IMR-90 (cell line): ENCODE results near the gene CAPSL. TPM values are rescaled to one million over a fixed set of nuclear protein-coding genes. Genes with fewer than 3 reads are reported as not detected.

Source experiments
- ATAC-seq: fragments of 200-7000 bp; cut with Tn5 transposase; 2 replicates; pipeline ENCODE4 v1.9.1; 2020; ENCODE audit warnings: low read depth, mild to moderate bottlenecking, moderate library complexity
- BruUV-seq: library from RNA; stranded (reverse); fragments of 400-500 nt; replicated peaks from 2 replicates; lab custom pipeline; 2021; lab: Mats Ljungman, UMichigan
- CTCF ChIA-PET: fragments of 300-600 bp; formaldehyde crosslinking; extraction: SDS; loops from one replicate; lab custom pipeline; 2021; ENCODE audit warnings: antibody characterized with exemption; lab: Yijun Ruan, JAX
- POLR2A ChIA-PET: fragments of 300-600 bp; sonication (Branson Sonifier 250); formaldehyde crosslinking; loops from one replicate; lab custom pipeline; 2022; ENCODE audit warnings: antibody characterized with exemption; ENCODE audit not compliant: unreplicated experiment; lab: Charles Lee
- DNase-seq: peaks from one replicate; pipeline ENCODE4 v3.0.0; 2013
- H2AFZ ChIP-seq: replicated peaks from 2 replicates; pipeline ENCODE3; 2013; ENCODE audit warnings: low read length, mild to moderate bottlenecking; ENCODE audit not compliant: poor library complexity
- H2AK5ac ChIP-seq: 2 replicates; pipeline ENCODE4 v1.6.1; 2013; ENCODE audit warnings: low read depth, low read length, inconsistent platforms
- H2AK9ac ChIP-seq: replicated peaks from 2 replicates; pipeline ENCODE3; 2013; ENCODE audit warnings: mild to moderate bottlenecking, low read depth, low read length, moderate library complexity; ENCODE audit not compliant: poor library complexity
- H2BK120ac ChIP-seq: 2 replicates; pipeline ENCODE4 v1.6.1; 2013; ENCODE audit warnings: low read depth, low read length, inconsistent platforms
- H2BK15ac ChIP-seq: 3 replicates; pipeline ENCODE4 v1.6.1; 2013; ENCODE audit warnings: low read depth, low read length, inconsistent platforms
- H2BK20ac ChIP-seq: 2 replicates; pipeline ENCODE4 v1.6.1; 2013; ENCODE audit warnings: low read depth, mild to moderate bottlenecking, inconsistent platforms, low read length, moderate library complexity
- H2BK5ac ChIP-seq: 2 replicates; pipeline ENCODE4 v1.6.1; 2013; ENCODE audit warnings: mild to moderate bottlenecking, low read depth, low read length, inconsistent platforms; ENCODE audit not compliant: poor library complexity, severe bottlenecking
- H3K14ac ChIP-seq: replicated peaks from 2 replicates; pipeline ENCODE4 v1.6.1; 2013; ENCODE audit warnings: low read depth, low read length, inconsistent platforms
- H3K18ac ChIP-seq: 2 replicates; pipeline ENCODE4 v1.6.1; 2013; ENCODE audit warnings: low read depth, low read length, control low read depth
- H3K23ac ChIP-seq: 2 replicates; pipeline ENCODE4 v1.6.1; 2013; ENCODE audit warnings: low read depth, low read length, inconsistent platforms
- H3K27ac ChIP-seq: 2 replicates; pipeline ENCODE4 v1.5.1; 2013; ENCODE audit warnings: mild to moderate bottlenecking, control low read depth, low read length; ENCODE audit not compliant: insufficient read depth
- H3K27me3 ChIP-seq: 2 replicates; pipeline ENCODE4 v1.6.1; 2013; ENCODE audit warnings: low read length; ENCODE audit not compliant: control insufficient read depth, insufficient read depth
- H3K36me3 ChIP-seq: 2 replicates; pipeline ENCODE4 v1.6.1; 2013; ENCODE audit warnings: low read length, mixed read lengths; ENCODE audit not compliant: control insufficient read depth, insufficient read depth
- H3K4ac ChIP-seq: 2 replicates; pipeline ENCODE4 v1.6.1; 2013; ENCODE audit warnings: low read depth, low read length, inconsistent platforms
- H3K4me1 ChIP-seq: 2 replicates; pipeline ENCODE4 v1.6.1; 2013; ENCODE audit warnings: low read length, mixed read lengths; ENCODE audit not compliant: control insufficient read depth, insufficient read depth
- H3K4me2 ChIP-seq: 2 replicates; pipeline ENCODE4 v1.6.1; 2013; ENCODE audit warnings: low read depth, mild to moderate bottlenecking, control low read depth, low read length, moderate library complexity
- H3K4me3 ChIP-seq: 2 replicates; pipeline ENCODE4 v1.5.1; 2013; ENCODE audit warnings: low read depth, mild to moderate bottlenecking, control low read depth, low read length, moderate library complexity; ENCODE audit not compliant: insufficient read depth
- H3K56ac ChIP-seq: 2 replicates; pipeline ENCODE4 v1.6.1; 2013; ENCODE audit warnings: low read length, inconsistent platforms; ENCODE audit not compliant: insufficient read depth; ENCODE audit errors: extremely low read depth
- H3K79me1 ChIP-seq, 2 experiments: 2 replicates each; pipeline ENCODE4 v1.6.1; 2013; ENCODE audit warnings: low read length in 2 of 2, inconsistent platforms in 1 of 2, low read depth in 1 of 2
- H3K9ac ChIP-seq: 2 replicates; pipeline ENCODE4 v1.6.1; 2013; ENCODE audit warnings: low read depth, low read length, control low read depth
- H3K9me1 ChIP-seq: 2 replicates; pipeline ENCODE4 v1.6.1; 2013; ENCODE audit warnings: low read length, inconsistent platforms; ENCODE audit not compliant: insufficient read depth
- H3K9me3 ChIP-seq: 2 replicates; pipeline ENCODE4 v1.6.1; 2013; ENCODE audit warnings: low read length; ENCODE audit not compliant: control insufficient read depth, insufficient read depth
- H4K20me1 ChIP-seq: 2 replicates; pipeline ENCODE4 v1.6.1; 2013; ENCODE audit warnings: low read length, inconsistent platforms; ENCODE audit not compliant: insufficient read depth
- H4K5ac ChIP-seq: 2 replicates; pipeline ENCODE4 v1.6.1; 2013; ENCODE audit warnings: mild to moderate bottlenecking, low read depth, low read length, control low read depth
- H4K8ac ChIP-seq, 2 experiments: 2 replicates each; pipeline ENCODE4 v1.6.1; 2013; ENCODE audit warnings: low read depth in 2 of 2, low read length in 2 of 2, control low read depth in 1 of 2, inconsistent platforms in 1 of 2
- H4K91ac ChIP-seq: 2 replicates; pipeline ENCODE4 v1.6.1; 2013; ENCODE audit warnings: low read depth, low read length, inconsistent platforms; ENCODE audit not compliant: insufficient read depth
- BHLHE40 ChIP-seq: fragments of 150-350 bp; IDR thresholded peaks from 2 replicates; pipeline ENCODE4 v1.6.1; 2016; ENCODE audit warnings: mild to moderate bottlenecking, low read depth, low read length
- CEBPB ChIP-seq: IDR thresholded peaks from 2 replicates; pipeline ENCODE4 v1.6.1; 2012; ENCODE audit warnings: low read depth, low read length, improper control_type of control experiment
- CTCF ChIP-seq: conservative IDR thresholded peaks from 2 replicates; pipeline ENCODE4 v1.5.1; 2012; ENCODE audit warnings: mild to moderate bottlenecking, low read depth, low read length, improper control_type of control experiment
- ELK1 ChIP-seq: fragments of 150-350 bp; IDR thresholded peaks from 2 replicates; pipeline ENCODE4 v1.6.1; 2016; ENCODE audit warnings: low read depth, mild to moderate bottlenecking, low read length, moderate library complexity, borderline replicate concordance
- FOS ChIP-seq: fragments of 150-350 bp; IDR thresholded peaks from 2 replicates; pipeline ENCODE4 v1.6.1; 2016; ENCODE audit warnings: low read depth, low read length
- MAFK ChIP-seq: IDR thresholded peaks from 2 replicates; pipeline ENCODE4 v1.6.1; 2012; ENCODE audit warnings: low read depth, low read length, improper control_type of control experiment
- MXI1 ChIP-seq: IDR thresholded peaks from 2 replicates; pipeline ENCODE4 v1.6.1; 2012; ENCODE audit warnings: low read depth, mild to moderate bottlenecking, low read length, moderate library complexity, borderline replicate concordance
- NFE2L2 ChIP-seq: fragments of 150-350 bp; IDR thresholded peaks from 2 replicates; pipeline ENCODE4 v1.6.1; 2016; ENCODE audit warnings: low read depth, mild to moderate bottlenecking, low read length
- POLR2A ChIP-seq: IDR thresholded peaks from 2 replicates; pipeline ENCODE4 v1.6.1; 2012; ENCODE audit warnings: mild to moderate bottlenecking, low read depth, low read length
- RAD21 ChIP-seq: IDR thresholded peaks from 2 replicates; pipeline ENCODE4 v1.6.1; 2012; ENCODE audit warnings: low read length, improper control_type of control experiment
- RCOR1 ChIP-seq: IDR thresholded peaks from 2 replicates; pipeline ENCODE4 v1.6.1; 2012; ENCODE audit warnings: mild to moderate bottlenecking, low read length, improper control_type of control experiment; ENCODE audit not compliant: insufficient replicate concordance
- SMC3 ChIP-seq: fragments of 150-350 bp; IDR thresholded peaks from 2 replicates; pipeline ENCODE4 v1.6.1; 2016; ENCODE audit warnings: low read depth, mild to moderate bottlenecking, antibody characterized with exemption, low read length, moderate library complexity
- USF2 ChIP-seq: fragments of 150-350 bp; IDR thresholded peaks from 2 replicates; pipeline ENCODE4 v1.6.1; 2017; ENCODE audit warnings: mild to moderate bottlenecking, antibody characterized with exemption, low read length, low read depth
- WGBS, 2 experiments: methylation state at CpG; one replicate each; pipeline versions ENCODE4 v1.1.5 to v1.1.7; 2013; ENCODE audit warnings: missing lambda C conversion rate in 2 of 2; ENCODE audit not compliant: insufficient read length in 1 of 2; ENCODE audit errors: extremely low coverage in 2 of 2; 5-methylcytosine and 5-hydroxymethylcytosine counted together
- dilution Hi-C: fragments of 300-500 bp; cut with HindIII; formaldehyde crosslinking; loops from one replicate; pipeline ENCODE4 v1.14.3; 2018; ENCODE audit warnings: low sequenced_read_pairs; ENCODE audit not compliant: unreplicated experiment
- in situ Hi-C: fragments of 300-500 bp; cut with MboI; formaldehyde crosslinking; loops from 3 replicates; pipeline ENCODE4 v1.14.3; 2019; ENCODE audit warnings: low sequenced_read_pairs, inconsistent platforms, mixed read lengths
- intact Hi-C: fragments of 100-400 bp; cut with micrococcal nuclease; formaldehyde crosslinking; loops from 2 replicates; pipeline ENCODE4 v1.10.0; 2022
- polyA plus RNA-seq, 3 experiments: library from polyadenylated mRNA; depleted of rRNA; stranded (reverse); fragments of >200 nt; gene quantifications; 2 replicates each; pipeline ENCODE4 v1.2.3, GENCODE V29; 2012; ENCODE audit warnings: low replicate concordance in 1 of 3
- total RNA-seq: library from RNA; depleted of rRNA; stranded (reverse); fragments of >200 nt; gene quantifications from 2 replicates; pipeline ENCODE4 v1.2.3, GENCODE V29; 2012

Gene CAPSL
- total and polyA plus RNA-seq, 2 of the 4 experiments (the other 2 are of a cell fraction) = 0.09 TPM; not detected in 1

GRCh38 chr5:35894131-35894530, 44.3 kb downstream of the CAPSL start:
- H3K18ac ChIP-seq = no peak overlapping the region
- no peak for TF ChIP-seq ELK1
- TF ChIP-seq RAD21 = no peak
- TF ChIP-seq POLR2A = no peak
- TF ChIP-seq MXI1 = no peak
- no peak for TF ChIP-seq NFE2L2
- no peak for TF ChIP-seq CTCF
- TF ChIP-seq SMC3 = no peak
- no peak for TF ChIP-seq BHLHE40
- no peak for TF ChIP-seq USF2
- no peak for TF ChIP-seq RCOR1
- TF ChIP-seq CEBPB = no peak
- no peak for TF ChIP-seq MAFK
- TF ChIP-seq FOS = no peak
- H3K27ac ChIP-seq = no peak overlapping the region
- intact Hi-C loops (no loop called here), in situ Hi-C loops (no loop called here), dilution Hi-C loops (no loop called here)
- no peaks in the 10 kb centered on the region for H3K36me3 ChIP-seq
- H3K79me1 ChIP-seq = no peaks in the 10 kb centered on the region
- no peaks in the 10 kb centered on the region for H3K27me3 ChIP-seq
- no peak overlapping the region for H3K4me2 ChIP-seq
- no peak overlapping the region for H3K9ac ChIP-seq
- H3K4ac ChIP-seq = no peak overlapping the region
- DNase-seq = no peak
- no peaks in the 10 kb centered on the region for H4K20me1 ChIP-seq
- no peaks in the 10 kb centered on the region for H3K9me3 ChIP-seq
- peaks cover 8% of the 10 kb centered on the region for H3K4me1 ChIP-seq
- no peaks in the 10 kb centered on the region for H3K9me1 ChIP-seq
- H3K4me3 ChIP-seq = no peak overlapping the region
- no peak overlapping the region for H4K91ac ChIP-seq
- POLR2A ChIA-PET = no interaction called here
- CTCF ChIA-PET = interaction anchor here (0.5 to 0.7 kb wide), 2 partner anchors 8 to 113 kb away, joined by 3 to 7 read pairs; no protein-coding TSS in a partner anchor
- BruUV-seq = no TSS peak
- WGBS, 2 experiments = no CpG with 5 or more reads among the region's 5 CpGs
- H4K8ac ChIP-seq = no peak overlapping the region
- H2BK5ac ChIP-seq = no peak overlapping the region
- no peak overlapping the region for H3K14ac ChIP-seq
- H2AK9ac ChIP-seq = no peak overlapping the region
- no peak for ATAC-seq
- no peak overlapping the region for H3K23ac ChIP-seq
- H3K56ac ChIP-seq = no peak overlapping the region
- H2BK15ac ChIP-seq = no peak overlapping the region
- no peak overlapping the region for H2BK120ac ChIP-seq
- no peak overlapping the region for H2AFZ ChIP-seq
- no peak overlapping the region for H2BK20ac ChIP-seq
- H2AK5ac ChIP-seq = no peak overlapping the region
- no peak overlapping the region for H4K5ac ChIP-seq
